HG02610 (cell line): ENCODE results near the gene GSTO2.
A peak's percentile ranks its signal among the peaks of the same experiment; 100 is the strongest.

Experiments
- ATAC-seq: cut with Tn5 transposase; IDR thresholded peaks from one replicate; pipeline ENCODE4 v1.9.1; 2021; ENCODE audit warnings: mild to moderate bottlenecking, moderate library complexity; ENCODE audit not compliant: unreplicated experiment

Gene GSTO2

DNA sequence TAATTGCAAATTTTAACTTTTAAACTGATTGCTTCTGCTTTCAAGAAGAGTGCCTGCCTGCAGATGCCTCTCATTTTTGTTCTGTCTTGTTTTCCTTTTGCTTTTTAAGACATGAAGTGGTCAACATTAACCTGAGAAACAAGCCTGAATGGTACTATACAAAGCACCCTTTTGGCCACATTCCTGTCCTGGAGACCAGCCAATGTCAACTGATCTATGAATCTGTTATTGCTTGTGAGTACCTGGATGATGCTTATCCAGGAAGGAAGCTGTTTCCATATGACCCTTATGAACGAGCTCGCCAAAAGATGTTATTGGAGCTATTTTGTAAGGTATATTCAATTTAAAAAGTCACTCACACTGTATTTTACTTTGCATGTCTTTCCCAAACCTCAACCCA lies 8.8 kb downstream of the GSTO2 start:
- ATAC-seq, result no peak

DNA sequence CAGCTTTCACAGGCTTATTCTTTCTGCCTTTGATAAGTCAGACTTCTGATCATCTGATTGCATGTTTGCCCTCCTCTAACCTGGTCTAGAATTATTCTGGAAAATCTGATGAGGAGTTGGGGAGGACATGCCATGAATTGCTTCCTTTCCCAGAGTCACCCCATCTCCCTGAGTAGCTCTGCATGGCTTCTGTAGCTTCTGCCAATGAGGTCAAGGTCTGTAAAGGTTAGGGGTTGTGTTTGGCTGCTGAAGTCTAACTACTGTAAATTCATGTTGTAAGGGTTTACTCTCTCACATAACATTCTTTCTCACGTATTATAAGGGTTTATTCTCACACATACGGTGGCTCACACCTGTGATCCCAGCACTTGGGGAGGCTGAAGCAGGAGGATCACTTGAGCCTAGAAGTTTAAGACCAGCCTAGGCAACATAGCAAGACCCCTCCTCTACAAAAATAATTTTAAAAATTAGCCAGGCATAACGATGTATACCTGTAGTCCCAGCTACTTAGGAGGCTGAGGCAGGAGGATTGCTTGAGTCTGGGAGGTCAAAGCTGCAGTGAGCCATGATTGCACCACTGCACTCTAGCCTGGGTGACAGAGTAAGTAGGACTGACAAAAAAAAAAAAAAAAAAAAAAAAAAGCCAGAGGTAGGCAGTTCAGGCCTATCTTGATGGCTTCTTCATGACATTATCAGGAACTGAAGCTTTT lies 10.7 kb downstream of the GSTO2 start:
- no peak for ATAC-seq

DNA sequence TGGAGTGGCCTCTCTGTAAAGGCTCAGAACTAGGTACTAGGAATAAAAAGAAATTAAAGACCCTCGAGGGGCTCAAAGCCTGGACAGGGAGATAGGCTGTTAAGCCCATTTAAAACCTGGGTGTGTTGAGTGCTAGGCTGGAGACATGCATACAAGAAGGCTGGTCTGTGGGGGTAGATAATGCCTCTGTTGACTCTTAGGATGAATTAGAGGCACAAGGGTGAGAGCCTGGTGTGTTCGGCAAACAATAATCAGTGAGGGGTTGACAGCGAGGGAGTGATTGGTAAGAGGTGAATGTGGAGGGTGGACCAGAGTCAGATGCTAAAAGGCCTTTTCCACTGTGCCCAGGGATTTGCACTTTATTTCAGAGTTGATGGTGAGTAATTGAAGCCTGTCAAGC lies 12.7 kb downstream of the GSTO2 start:
- no peak for ATAC-seq

DNA sequence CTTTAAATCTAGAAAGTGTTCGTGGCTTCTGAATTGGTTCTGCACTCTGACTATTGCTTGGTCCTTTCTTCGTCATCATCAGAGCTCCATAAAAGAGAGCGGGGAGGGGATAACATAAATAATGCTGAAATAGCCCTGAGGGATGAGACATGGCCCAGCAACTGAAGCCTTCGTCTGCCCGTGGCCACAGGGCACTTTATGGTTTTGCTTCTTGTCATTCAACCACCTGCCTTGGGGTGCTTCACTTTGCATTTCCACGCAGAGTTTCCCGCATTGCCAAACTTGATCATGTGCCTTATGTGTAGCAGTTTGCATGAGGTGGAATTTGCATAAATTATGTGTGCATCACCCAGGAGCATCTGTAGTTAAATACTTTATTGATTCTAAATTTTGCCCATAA lies 15.9 kb downstream of the GSTO2 start:
- ATAC-seq, result no peak

DNA sequence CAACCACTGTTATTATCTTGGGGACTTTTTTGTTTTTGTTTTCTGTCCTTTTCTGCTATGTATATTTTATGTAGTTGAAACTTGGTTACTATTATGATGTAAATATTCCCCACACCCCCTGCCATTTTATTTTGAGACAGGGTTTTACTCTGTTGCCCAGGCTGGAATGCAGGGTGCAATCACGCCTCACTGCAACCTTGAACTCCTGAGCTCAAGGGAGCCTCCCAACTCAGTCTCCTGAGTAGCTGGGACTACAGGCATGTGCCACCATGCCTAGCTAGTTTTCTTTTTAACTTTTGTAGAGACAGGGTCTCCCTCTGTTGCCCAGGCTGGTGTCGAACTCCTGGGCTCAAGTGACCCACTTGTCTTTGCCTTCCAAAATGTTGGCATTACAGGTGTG lies 18.0 kb downstream of the GSTO2 start:
- ATAC-seq, result no peak

DNA sequence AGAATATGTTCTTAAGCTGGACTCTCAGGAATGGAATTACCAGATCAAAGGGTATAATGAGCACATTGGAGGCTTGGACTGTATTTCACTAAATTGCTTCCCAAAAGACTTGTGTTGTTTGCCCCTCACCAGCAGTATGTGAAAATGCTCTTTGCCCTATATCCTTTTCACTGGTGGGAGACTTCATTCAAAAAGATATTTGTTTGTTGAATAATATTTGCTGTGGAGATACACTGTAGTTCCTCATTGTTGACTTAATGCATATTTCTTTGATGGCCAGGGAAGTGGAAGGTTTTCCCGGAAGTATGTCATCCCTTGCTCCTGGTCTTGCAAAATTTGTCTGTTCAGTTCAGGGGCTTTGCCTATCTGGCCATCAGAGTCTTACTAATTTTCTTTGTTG lies 19.4 kb downstream of the GSTO2 start:
- ATAC-seq, result no peak

DNA sequence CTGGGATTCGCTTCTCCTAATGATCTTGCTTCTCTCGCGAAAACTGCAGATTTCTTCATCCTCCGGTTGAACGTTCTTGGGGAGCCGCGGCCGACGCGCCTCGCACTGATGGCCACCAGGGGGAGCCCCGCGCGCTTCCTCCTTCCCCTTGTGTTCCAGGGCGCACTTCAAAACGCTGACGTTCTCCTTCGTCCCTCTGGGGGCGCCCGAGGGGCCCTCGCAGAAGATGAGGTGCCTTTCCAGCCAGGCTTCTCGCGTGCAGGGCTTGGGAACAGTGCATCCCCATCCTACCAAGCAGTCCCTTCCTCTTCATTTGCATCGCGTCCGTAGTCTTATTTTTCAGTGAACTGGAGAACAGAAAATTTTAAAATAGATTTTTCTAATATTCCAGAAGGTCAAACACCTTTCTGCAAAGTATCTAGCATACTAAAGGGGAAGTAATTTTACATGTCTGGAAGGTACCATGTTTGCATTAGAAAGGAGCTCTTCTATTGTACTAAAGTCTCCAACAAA lies 22.5 kb downstream of the GSTO2 start:
- peak; percentile 98 for ATAC-seq

DNA sequence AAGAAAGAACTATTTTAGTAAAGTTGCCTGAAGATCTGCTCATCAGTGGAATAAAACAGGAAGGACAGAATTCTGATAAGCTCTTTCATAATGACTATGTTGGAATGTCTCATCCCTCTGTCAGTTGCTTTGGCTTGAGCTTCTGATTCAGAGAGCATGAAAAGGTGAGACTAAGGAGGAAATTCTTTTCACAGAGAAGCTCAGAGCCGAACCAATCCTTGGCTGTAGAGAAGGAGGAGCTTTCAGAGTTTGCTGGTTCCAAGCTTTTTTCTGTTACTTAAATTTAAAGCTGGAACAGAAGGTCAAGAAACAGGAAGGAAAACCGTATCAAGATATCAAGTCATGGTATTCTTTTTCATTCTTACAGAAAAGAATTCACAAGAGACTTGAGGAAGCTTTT lies 24.0 kb downstream of the GSTO2 start:
- no peak for ATAC-seq

DNA sequence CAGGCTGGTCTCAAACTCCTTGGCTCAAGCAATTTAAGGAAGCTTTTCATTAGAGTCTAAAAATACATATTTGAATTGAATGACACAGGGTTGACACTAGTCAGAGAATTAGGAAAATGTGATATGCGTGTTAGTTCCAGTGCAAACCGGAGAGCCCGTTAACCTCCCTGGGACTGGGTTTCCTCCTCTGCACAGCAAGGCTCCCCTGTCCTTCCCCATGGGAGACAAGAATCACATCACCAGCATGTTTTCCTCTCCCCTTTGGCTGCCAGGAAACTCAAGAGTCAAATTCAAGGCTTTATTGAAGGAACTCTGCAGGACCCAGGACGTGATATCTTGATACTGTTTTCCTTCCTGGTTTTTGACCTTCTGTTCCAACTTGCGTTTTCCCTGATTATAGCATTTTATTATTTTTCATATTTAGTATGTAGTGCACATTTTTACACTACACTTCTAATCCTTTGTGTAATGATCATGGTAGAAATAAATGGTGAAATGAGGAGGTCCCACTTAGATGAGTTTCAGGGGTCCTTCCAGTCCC lies 24.9 kb downstream of the GSTO2 start:
- ATAC-seq, result no peak

DNA sequence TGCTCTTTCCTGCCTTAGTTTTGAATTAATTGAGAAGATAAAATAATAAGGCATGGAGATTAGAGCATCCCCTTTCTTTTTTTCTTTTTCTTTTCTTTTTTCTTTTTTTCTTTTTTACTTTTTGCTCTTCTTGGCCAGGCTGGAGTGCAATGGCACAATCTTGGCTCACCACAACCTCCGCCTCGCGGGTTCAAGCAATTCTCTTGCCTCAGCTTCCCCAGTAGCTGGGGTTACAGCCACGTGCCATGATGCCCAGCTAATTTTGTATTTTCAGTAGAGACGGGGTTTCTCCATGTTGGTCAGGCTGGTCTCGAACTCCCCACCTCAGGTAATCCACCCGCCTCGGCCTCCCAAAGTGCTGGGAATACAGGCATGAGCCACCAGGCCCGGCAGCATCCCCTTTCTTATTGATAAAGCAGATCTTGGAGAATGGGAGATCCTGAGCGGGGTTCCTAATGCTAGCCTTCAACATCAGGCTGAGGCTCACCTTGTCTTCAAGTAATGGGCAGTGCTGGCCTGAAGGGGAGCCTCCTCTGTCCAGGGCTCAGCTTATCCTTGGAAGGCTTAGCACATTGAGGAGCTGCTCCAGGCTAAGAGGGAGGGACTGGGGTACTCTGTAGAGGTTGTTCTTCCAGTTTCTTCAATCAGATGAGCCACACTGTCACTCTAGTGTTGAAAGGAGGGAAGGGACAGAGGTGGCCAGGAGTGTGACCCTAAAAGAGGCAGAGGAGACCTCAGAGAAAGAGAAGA lies 27.9 kb downstream of the GSTO2 start:
- no peak for ATAC-seq

DNA sequence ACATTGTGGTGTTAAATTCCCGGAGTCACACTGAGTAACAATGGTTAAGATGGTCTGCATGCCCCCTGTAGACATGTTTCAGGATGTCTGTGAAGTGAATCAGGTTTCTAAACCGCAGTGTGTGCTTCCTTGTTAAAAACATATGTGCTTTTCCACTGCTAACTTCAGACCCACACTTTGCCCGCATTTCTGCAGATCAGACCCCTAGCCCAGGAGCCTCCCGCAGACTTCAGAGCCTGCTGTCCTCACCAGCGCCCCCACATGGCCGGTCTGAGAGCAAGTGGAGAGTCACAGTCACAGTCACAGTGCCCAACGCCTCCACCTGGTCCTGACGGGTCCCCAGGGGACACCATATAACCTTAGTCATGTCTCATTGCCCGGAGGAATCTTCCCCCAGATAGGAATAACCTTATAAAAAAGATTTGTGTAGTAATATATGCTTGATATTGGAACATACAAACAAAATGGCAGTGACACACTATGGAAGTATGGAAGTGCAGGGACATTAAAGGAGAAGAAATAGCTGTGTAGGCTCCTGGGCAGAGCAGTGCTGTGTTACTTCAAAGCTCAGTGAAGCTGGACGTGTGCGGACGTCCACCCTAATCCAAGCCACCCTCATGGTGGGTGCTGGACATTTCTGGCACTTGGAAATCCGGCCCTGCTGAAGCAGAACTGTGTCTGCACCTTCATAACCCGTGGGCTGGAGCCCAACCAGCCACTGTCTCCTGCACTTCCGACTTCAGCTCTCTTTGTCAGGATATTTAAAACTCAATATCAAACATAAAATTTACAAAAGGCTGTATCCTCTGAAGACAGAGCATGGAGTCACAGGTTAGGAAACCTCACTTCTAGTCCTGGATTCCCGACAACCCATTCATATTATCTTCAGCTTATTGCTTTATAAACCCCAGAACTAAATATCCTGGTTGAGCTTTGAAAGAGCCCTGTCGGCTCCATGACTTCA lies 29.0 kb downstream of the GSTO2 start:
- ATAC-seq, result no peak

DNA sequence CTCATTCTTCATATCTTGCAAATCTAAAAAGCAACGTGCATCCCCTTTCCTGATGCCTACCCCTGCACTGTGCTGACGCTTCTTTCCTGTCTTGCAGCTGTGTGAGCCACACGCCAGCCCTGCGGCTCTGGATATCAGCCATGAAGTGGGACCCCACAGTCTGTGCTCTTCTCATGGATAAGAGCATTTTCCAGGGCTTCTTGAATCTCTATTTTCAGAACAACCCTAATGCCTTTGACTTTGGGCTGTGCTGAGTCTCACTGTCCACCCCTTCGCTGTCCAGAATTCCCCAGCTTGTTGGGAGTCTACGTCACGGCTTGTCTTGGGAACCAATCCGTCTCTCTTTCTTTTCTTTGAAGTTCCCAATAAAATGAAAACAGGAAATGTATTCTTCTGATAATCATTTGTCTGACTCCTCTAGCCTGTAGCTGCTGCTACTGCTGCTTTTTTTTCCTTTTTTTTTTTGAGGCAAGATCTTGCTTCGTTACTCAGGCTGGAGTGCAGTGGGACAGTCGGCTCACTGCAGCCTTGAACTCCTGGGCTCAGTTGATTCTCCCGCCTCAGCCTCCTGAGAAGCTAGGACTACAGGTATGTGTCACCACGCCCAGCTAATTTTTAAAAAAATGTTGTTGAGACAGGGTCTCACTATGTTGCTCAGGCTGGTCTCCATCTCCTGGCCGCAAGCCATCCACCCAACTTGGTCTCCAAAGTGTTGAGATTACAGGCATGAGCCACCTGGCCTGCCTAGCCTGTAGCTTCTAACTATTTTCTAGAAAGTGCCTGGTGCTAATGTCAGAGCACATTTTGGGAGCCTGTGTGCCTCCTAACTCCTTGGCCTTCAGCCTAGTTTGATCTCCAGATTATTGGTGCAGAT lies 30.3 kb downstream of the GSTO2 start:
- ATAC-seq, result no peak

DNA sequence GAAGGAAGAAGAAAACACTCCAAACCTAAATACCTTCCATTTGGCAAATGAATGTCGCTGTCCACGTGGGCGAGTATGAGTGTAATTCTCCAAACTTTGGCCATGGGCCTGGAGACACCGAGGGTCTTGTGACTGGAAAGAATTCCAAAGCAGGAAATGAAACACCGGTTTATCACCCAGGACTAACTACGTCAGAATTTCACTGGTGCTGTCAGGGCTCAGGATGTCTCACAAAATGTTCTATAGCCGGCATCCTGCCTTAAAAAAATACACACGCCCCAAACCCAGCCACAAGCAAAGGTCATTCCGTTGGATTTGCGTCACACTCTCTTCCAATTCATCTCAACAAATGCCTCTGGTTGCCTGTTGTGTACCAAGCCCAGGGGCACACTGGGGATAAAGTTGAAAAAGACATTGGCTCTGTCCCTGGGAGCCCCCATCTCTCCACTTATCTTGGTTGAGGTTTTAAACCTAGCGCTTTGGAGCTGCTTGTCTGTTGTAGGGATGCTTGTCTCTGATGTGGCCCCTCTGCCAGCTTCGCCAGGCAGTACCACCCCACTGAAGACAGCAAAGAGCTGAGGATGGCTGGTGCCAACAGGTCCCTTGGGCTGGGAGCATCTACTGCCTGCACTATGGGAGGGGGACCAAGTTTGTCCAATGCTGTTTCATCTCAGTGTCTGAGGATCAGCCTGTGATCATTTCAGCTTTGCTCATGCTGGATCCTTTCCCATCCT lies 31.2 kb downstream of the GSTO2 start:
- no peak for ATAC-seq

DNA sequence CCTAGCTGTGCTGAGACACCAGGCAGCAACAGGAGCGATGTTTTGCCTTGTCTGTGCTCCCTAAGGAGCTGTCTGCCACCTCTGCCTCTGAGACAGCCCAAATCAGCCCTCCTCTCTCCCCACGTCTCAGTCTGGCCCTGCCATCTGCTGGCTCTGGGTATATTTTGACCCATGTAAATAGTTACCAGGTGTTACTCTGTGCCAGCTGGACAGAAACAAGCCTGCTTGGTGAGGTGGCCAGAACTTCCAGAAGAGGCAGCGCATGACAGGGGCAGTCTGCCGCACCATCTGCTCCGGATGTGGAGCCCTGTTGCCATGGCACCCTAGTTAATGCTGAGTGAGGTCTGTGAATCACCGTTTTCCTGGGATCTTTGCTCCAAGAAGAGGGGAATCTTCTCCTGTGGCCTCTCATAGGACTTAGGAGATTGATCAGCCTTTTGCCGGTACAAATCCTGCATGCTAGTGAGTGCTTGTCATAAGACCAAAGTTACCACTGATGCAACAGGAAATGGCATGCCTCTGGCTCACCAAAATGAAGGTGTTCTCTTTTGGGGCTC lies 31.8 kb downstream of the GSTO2 start:
- no peak for ATAC-seq

DNA sequence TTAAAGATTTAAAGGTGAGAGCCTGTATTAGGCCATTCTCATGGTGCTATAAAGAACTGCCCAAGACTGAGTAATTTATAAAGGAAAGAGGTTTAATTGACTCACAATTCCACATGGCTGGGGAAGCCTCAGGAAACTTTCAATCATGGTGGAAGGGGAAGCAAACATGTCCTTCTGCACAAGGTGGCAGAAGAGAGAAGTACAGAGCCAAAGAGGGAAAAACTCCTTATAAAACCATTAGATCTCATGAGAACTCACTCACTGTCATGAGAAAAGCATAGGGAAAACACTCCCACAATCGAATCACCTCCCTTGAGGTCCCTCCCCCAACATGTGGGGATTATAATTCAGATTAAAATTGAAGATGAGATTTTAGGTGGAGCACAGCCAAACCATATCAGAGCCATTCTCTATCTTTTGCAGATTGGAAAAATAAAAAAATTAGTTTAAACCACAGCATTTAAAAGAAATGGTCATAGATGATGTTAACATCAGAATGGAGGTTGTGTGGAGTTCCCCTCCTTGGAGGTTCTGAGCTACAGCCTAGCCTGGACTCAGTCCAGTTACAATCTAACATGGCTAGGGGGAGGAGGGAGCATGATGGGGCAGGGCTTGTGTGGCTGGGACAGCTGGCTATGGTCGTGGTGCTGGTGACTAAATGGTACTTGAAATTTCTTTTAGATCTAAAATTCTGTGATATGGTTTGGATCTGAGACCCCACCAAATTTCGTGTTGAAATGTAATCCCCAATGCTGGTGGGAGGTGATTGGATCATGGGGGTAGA lies 33.1 kb downstream of the GSTO2 start:
- no peak for ATAC-seq

DNA sequence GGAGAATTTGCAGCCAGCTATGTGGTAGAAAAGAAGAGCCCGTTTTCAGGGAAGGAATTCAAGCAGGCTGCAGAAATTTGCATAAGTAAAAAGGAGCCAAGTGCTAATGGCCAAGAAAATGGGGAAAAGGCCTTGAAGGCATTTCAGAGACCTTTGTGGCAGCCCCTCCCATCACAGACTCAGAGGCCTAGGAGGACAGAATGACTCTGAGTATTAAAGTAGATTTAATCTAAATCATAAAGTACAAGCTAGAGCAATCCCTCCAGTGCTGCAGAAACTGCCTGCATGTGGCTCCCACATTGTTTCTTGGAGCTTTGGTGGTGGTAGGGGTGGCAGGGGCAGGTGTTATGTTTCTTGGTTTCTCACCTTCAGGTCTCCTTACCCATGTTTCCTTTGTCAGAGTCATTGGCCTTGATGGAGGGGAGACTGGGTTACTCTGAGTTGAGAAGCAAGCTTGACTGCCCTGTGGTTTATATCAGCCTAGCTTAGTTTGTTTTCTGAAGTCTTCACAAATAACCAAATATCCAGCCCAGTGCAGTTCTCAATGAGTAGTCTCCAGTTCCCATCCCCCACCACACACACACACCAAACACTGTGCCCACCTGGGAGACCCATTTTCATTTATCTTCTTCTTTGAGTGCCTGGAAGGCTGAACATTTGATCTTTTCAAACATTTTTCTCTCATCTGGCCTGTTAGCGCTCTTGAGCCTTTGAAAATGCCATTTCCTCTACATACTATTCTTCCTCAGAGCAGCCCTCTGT lies 34.8 kb downstream of the GSTO2 start:
- no peak for ATAC-seq

DNA sequence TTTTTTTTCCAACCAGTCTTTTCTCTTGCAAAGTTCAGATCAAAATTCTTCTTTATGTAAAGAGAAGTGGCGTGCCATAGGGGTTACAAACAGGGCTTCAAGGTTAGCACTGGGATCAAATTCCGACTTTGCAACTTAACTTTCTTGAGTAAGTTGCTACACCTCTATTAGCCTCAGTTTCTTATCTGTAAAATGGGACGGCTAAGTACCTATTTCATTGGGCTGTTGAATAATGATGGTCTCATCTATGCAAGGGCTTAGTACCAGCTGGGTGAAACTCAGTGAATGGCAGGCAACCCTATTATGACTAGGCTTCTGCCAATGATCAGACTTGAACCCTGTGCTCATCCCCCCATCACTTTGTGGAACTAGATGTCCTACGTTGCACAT lies 35.4 kb downstream of the GSTO2 start:
- ATAC-seq, result no peak

DNA sequence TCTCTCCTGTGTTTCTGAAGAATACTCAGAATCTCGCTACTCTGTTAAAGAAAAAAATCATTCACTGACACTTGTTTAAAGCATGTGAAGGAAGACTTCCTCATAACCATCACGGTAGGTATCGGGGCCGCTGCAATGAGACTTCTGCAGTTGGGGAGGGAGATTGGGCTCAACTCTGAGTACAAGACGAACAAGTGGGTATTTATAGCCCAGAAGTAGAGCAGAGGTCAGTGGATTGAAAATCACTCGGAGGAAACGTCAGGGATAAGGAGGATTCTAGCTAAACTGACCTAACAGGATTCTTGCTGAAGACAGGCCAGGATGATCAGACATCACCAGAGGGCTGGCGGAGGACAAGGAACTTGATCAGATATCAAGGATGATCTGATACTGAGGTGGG lies 35.9 kb downstream of the GSTO2 start:
- no peak for ATAC-seq
